Tibial nerve (tissue), 4 donors: ENCODE measurements around the gene ZNF814.

Source experiments
- CTCF ChIP-seq, 5 experiments: fragments of 200-600 bp in 3 of 5; fragments of 450-650 bp in 2 of 5; sonication (generic) in 3 of 5; IDR thresholded peaks; one replicate each; pipeline ENCODE4 v1.5.1; 2016 to 2019; ENCODE audit warnings: antibody characterized with exemption in 5 of 5, mild to moderate bottlenecking in 3 of 5, moderate library complexity in 2 of 5
- EP300 ChIP-seq, 2 donors: sonication (generic); formaldehyde crosslinking; IDR thresholded peaks; one replicate each; pipeline ENCODE4 v1.6.1; 2017; ENCODE audit warnings: antibody characterized with exemption in 2 of 2, mild to moderate bottlenecking in 1 of 2
- POLR2A ChIP-seq, 2 donors: fragments of 450-650 bp; IDR thresholded peaks; one replicate each; pipeline ENCODE4 v1.6.1; 2017; ENCODE audit warnings: antibody characterized with exemption in 2 of 2, mild to moderate bottlenecking in 2 of 2, moderate library complexity in 2 of 2

GRCh38 chr19:57887195-57887941 lies 1.5 kb downstream of the ZNF814 start:
- TF ChIP-seq POLR2A (IDR thresholded peaks at IDR 0.05) (no peak), CTCF (IDR thresholded peaks at IDR 0.05) (no peak), EP300 (IDR thresholded peaks at IDR 0.05) (no peak)
